GM12873 (cell line): ENCODE results near the gene POLD2.

Experiments used
- TF ChIP-seq, protein P1 (sequence below): IDR thresholded peaks from 2 replicates; pipeline ENCODE4 v1.5.1; 2012; ENCODE audit warnings: low read depth, mild to moderate bottlenecking, moderate library complexity, low read length, control low read depth; ENCODE audit not compliant: insufficient read depth; ENCODE audit errors: missing control alignments

The POLD2 gene

DNA sequence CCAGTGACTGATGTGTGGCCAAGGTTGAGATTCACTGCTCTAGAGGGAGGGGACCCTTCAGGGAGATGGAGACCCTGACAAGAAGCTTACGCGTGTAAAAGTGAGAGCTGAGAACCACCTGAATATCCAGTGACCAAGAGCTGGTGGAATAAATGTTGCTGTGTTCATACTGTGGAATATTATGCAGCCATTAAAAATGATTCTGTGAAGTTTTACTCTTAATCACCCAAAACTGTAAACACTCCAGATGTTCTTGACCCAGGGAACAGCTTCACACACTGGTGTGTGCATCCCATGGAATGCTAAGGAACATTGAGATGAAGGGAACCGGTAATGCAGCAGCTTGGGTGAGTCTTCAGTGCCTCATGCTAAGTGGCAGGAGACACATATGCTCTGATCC is 36.7 kb downstream of the POLD2 start:
- TF ChIP-seq, protein P1, sequence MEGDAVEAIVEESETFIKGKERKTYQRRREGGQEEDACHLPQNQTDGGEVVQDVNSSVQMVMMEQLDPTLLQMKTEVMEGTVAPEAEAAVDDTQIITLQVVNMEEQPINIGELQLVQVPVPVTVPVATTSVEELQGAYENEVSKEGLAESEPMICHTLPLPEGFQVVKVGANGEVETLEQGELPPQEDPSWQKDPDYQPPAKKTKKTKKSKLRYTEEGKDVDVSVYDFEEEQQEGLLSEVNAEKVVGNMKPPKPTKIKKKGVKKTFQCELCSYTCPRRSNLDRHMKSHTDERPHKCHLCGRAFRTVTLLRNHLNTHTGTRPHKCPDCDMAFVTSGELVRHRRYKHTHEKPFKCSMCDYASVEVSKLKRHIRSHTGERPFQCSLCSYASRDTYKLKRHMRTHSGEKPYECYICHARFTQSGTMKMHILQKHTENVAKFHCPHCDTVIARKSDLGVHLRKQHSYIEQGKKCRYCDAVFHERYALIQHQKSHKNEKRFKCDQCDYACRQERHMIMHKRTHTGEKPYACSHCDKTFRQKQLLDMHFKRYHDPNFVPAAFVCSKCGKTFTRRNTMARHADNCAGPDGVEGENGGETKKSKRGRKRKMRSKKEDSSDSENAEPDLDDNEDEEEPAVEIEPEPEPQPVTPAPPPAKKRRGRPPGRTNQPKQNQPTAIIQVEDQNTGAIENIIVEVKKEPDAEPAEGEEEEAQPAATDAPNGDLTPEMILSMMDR = no peak

DNA sequence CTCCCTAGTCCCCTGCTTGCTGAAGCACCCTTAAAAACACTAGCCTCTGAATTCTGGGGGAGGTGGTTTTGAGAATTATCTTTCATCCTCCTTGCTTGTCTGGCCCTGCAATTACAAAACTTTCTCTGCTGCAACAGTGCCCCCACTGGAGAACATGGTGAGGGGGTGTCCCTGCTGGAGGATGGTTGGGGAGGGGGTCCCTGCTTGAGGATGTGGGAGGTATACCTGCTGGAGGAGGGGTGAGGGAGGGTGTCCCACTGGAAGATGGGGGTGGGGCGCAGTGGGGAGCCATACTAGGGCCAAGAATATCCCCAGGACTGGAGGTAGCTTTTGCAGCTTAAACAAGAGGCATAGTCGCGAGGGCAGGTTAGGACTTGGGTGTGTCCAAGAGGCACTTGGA is 37.8 kb downstream of the POLD2 start:
- TF ChIP-seq, protein P1 = no peak

- TF ChIP-seq, protein P1 = no peak
Observed at GRCh38 chr7:44084701-44085100, 38.6 kb downstream of the POLD2 start.

DNA sequence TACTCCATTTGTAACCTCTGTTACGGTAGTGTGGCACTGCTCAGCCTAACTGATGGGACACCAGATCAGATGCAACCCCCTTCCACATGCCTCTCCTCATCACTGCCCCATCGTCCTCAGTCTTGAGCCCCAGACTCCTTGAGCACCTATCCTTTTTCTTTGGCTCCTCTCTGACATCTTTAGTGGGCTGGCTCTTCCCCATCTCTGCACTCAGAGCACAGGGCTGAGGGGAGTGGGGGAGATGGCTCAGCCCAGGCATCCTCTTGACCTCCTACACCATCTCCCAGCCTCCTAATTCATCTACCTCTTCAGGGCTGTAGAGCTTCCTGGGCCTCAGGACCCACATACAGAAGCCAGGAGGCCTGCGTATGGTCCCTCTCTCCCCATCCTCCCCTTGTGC is 39.6 kb downstream of the POLD2 start:
- TF ChIP-seq, protein P1 = no peak

- TF ChIP-seq, protein P1 = no peak
Observed at GRCh38 chr7:44082541-44083207, 40.7 kb downstream of the POLD2 start.

DNA sequence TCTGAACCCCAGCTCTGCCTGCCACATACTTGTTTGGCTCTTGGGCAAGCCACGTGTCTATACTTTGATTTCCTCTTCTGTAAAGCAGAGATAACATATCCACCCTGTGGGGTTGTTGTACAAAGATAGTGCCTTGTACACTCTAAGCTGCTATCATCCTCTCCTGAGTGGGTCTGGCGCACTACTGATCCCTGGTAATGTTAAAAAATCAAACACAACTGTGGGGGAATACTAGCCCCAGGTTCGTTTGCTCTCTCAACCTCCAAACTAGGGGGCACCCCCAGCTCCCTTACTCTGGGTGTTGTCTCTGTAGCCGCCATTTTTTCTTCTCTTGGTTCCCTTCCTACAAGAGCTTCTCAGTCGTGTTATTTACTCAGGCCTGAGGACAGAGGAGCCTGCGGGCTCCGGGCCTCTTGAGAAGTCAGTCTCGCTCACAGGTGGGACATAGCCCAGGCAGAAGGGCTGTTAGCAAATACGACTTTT is 42.0 kb downstream of the POLD2 start:
- TF ChIP-seq, protein P1 = peak; percentile 1

GRCh38 chr7:44080686-44081265 is 42.6 kb downstream of the POLD2 start:
- TF ChIP-seq, protein P1 = peak; percentile 0
